ENCODE measurements around the gene S1PR4.

The S1PR4 gene

DNA sequence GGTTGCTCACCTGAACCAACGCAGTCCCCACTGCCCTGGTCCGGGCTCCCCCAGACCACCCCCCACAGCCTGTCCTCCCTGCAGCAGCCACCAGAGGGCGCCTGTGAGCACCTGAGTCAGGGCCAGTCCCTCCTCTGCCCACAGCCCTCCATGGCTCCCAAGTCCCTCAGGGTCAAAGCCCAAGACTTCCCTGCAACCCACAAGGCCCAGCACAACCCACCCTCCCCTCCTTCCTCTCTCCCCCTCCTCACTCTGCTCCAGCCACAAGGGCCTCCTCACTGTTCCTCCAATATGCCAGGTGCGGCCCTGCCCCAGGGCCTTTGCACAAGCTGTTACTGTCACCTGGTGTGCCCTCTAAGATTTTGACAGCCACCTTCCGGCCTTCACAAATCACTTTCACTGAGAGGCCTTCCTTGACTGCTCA is 31.9 kb upstream of the S1PR4 start:
- TF ChIP-seq, protein P1, sequence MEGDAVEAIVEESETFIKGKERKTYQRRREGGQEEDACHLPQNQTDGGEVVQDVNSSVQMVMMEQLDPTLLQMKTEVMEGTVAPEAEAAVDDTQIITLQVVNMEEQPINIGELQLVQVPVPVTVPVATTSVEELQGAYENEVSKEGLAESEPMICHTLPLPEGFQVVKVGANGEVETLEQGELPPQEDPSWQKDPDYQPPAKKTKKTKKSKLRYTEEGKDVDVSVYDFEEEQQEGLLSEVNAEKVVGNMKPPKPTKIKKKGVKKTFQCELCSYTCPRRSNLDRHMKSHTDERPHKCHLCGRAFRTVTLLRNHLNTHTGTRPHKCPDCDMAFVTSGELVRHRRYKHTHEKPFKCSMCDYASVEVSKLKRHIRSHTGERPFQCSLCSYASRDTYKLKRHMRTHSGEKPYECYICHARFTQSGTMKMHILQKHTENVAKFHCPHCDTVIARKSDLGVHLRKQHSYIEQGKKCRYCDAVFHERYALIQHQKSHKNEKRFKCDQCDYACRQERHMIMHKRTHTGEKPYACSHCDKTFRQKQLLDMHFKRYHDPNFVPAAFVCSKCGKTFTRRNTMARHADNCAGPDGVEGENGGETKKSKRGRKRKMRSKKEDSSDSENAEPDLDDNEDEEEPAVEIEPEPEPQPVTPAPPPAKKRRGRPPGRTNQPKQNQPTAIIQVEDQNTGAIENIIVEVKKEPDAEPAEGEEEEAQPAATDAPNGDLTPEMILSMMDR (conservative IDR thresholded peaks at IDR 0.05; ENCODE audit: low read depth, low read length), result peak; percentile 79
- H3K4me3 ChIP-seq (ENCODE audit: low read depth, low read length), result no peak overlapping the region
- DNase-seq (ENCODE audit: low read depth), result no peak

DNA sequence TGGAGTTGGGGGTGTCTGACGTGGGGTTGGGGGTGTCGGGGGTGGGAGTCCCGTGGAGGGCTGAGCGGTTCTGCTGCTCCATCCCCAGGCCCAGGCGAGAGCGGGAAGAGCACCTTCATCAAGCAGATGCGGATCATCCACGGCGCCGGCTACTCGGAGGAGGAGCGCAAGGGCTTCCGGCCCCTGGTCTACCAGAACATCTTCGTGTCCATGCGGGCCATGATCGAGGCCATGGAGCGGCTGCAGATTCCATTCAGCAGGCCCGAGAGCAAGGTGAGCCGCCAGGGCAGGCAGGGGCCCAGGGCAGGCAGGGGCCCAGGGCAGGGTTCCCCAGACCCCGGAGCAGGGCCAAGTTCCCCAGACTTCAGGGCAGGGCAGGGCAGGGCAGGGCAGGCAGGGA is 30.1 kb upstream of the S1PR4 start:
- TF ChIP-seq, protein P1 (conservative IDR thresholded peaks at IDR 0.05; ENCODE audit: low read depth, low read length), result no peak
- DNase-seq (ENCODE audit: low read depth), result no peak
- H3K4me3 ChIP-seq (ENCODE audit: low read depth, low read length), result no peak overlapping the region

DNA sequence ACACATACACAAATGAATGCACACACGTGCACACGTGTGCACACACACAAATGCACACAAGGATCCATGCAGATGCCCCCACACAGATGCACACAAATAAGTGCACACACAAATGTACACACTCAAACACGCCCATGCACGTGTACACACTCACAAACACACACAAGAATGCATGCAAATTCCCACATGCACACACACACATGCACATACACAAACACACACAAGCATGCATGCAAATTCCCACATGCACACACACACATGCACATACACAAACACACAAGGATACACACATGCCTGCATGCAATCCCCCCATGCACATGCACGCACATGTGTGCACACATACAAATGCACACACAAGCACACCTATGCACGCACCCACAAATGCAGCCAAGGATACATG is 29.5 kb upstream of the S1PR4 start:
- no peak for DNase-seq (ENCODE audit: low read depth)

DNA sequence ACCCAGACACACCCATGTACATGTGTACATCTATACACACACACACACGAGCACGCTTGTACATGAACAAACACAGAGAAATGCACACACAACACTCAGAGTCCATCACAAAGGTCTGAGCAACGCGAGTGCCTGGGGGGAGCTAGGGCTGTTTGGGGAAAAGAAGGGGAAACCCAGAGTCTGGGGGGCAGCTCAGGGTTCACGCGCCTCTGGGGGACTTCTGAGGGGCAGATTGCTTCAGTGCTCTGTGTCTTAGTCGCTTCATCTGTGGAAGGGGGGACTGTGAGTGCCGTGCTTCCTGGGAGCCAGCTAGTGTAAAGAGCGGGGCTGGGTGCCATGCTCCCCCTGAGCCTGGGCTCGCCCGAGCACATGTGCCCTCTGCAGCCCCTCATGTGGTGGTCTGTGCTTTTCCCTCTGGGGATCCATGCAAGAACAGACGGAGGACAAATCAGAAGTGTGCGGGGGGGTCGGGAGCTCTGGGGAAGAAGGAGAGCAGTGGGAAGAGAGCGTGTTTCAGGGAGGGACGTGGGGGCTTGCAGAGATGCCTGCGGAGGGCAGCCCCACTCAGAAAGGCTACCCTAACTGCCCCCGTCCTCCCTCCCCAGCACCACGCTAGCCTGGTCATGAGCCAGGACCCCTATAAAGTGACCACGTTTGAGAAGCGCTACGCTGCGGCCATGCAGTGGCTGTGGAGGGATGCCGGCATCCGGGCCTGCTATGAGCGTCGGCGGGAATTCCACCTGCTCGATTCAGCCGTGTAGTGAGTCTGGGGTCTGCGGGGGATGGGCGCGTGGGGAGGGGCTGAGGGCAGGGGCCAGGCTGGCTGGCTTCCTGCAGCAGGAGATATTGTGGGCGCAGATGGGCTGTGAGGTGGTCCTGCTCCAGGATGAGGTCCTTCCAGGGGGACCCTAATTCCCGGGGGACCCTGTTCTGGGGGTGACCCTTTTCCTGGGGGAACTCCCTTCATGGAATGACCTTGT is 28.8 kb upstream of the S1PR4 start:
- DNase-seq (ENCODE audit: low read depth), result no peak
- TF ChIP-seq, protein P1 (conservative IDR thresholded peaks at IDR 0.05; ENCODE audit: low read depth, low read length), result no peak
- H3K4me3 ChIP-seq (ENCODE audit: low read depth, low read length), result no peak overlapping the region

More for the DNA sequence above, 29.5 kb upstream of the S1PR4 start:
- TF ChIP-seq, protein P1 (conservative IDR thresholded peaks at IDR 0.05; ENCODE audit: low read depth, low read length), result no peak
- H3K4me3 ChIP-seq (ENCODE audit: low read depth, low read length), result no peak overlapping the region

DNA sequence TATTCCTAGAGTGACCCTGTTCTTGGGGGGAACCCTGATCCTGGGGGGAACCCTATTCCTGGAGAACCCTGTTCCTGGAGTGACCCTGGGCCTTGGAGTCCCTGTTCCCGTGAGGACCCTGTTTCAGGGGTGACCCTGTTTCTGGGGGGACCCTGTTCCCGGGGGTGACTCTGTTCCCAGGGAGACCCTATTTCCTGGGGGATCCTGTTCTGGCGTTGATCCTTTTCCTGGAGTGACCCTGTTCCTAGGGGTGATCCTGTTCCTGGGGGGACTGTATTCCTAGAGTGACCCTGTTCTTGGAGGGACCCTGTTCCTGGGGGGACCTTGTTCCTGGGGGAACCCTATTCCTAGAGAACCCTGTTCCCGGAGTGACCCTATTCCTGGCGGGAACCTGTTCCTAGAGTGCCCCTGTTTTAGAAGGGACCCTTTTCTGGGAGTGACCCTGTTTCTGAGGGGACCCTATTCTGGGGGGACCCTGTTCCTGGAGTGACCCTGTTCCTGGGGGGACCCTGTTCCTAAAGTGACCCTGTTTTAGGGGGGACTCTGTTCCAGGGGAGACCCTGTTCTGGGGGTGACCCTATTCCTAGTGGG is 27.7 kb upstream of the S1PR4 start:
- TF ChIP-seq, protein P1 (conservative IDR thresholded peaks at IDR 0.05; ENCODE audit: low read depth, low read length), result no peak
- DNase-seq (ENCODE audit: low read depth), result no peak
- H3K4me3 ChIP-seq (ENCODE audit: low read depth, low read length), result no peak overlapping the region

DNA sequence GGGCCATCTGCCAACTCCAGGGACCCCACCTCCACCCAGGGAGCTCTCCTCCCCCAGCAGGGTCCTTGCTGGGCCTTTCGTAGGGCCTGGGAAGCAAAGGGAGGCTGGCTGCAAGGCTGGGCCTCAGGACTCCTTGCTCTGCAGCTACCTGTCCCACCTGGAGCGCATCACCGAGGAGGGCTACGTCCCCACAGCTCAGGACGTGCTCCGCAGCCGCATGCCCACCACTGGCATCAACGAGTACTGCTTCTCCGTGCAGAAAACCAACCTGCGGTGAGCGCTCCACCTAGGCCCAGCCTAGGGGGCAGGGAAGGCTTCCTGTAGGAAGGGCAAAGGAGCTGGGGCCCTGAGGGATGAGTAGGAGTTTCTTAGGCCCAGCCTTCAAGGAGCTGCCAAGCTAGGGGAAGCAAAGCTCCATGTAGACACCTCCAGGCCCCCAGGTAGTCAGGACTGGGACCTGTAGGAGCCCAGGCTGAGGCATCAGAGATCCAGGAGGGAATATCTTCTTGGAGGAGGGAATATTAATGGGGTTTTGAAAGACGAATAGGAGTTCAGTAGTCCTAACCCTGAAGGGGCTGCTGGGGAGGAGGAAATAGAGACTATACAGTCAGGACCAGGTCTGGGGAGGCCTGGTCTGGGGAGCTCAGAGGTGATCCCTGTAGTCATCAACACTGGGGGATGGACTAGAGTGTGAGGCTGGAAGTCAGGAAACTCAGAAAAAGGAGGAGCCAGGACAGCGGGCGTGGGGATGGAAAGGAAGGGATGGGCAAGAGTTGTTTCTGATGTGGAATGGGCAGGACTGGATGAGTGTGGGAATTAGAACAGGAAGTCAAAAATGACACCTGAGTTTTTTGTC is 26.8 kb upstream of the S1PR4 start:
- TF ChIP-seq, protein P1 (conservative IDR thresholded peaks at IDR 0.05; ENCODE audit: low read depth, low read length), result no peak
- DNase-seq (ENCODE audit: low read depth), result no peak
- no peak overlapping the region for H3K4me3 ChIP-seq (ENCODE audit: low read depth, low read length)
